ENCODE measurements around the gene ZMYM2.

- TF ChIP-seq CTCF (IDR thresholded peaks at IDR 0.05) (no peak), POLR2A (IDR thresholded peaks at IDR 0.05) (no peak)
Observed at GRCh38 chr13:20130012-20130411, 171.5 kb downstream of the ZMYM2 start.
